Fibroblast of skin of left quadriceps (primary cell): ENCODE data around the gene ADAMTSL5.
"Not testable (repeated sequence)": the region's sequence is repeated elsewhere in the genome, so short reads cannot be mapped to it uniquely, and the experiment has no call there.

Experiments used
- DNase-seq, 2 experiments: peaks; one replicate each; pipeline ENCODE4 v3.0.0-alpha.2; 2013; ENCODE audit warnings: low read depth in 2 of 2

The ADAMTSL5 gene

DNA sequence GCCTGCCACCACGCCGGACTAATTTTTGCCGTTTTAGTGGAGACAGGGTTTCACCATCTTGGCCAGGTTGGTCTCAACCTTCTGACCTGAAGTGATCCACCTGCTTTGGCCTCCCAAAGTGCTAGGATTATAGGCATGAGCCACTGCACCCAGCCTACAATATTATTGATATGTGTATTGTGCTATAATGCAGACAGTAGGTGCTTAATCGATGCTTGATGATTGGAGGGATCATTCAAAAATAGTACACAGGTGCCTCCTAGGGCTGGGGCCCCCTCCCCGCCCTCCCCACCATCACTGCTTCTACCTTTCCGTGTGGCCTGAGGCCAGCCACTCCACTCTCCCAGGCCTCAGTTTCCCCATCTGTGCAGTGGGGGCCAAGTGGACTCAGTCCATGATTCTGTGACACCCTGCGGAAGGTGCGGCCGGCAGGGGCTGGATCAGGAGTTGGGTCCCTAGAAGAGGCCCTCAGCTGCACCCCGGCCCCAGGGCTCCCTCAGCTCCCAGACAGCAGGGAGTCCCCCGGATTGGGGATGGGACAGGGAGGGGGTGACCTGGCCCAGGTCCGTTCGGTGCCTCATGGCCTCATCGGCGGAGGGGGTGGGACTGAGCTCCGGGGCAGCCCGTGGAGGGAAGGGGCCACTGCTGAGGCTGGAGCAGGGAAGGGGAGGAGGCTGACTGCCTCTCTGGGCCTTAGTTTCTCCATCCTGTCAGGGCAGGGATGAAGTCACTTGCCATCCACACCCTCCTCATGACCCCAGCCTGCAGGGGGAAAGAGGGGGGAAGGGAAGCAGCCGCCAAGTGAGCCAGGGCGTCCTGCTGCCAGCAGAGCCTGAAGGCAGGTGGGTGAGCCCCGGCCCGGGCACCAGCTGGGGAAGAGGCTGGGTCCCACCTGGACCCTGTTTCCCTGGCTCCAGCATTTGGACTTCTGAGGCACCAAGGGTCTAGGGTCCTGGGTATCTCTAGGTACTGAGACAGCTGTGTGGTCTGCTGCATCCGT, 1.2 kb downstream of the ADAMTSL5 start:
- DNase-seq: no peak

- DNase-seq: no peak
Observed at GRCh38 chr19:1510807-1511206, 2.0 kb downstream of the ADAMTSL5 start.

- no peak for DNase-seq
Observed at GRCh38 chr19:1510442-1510806, 2.4 kb downstream of the ADAMTSL5 start.

GRCh38 chr19:1509602-1510441, 3.0 kb downstream of the ADAMTSL5 start:
- DNase-seq: no peak

GRCh38 chr19:1508507-1508856, 4.3 kb downstream of the ADAMTSL5 start:
- DNase-seq: no peak

- DNase-seq: peak; percentile 92 to 93
Observed at GRCh38 chr19:1507763-1508506, 4.9 kb downstream of the ADAMTSL5 start.

DNA sequence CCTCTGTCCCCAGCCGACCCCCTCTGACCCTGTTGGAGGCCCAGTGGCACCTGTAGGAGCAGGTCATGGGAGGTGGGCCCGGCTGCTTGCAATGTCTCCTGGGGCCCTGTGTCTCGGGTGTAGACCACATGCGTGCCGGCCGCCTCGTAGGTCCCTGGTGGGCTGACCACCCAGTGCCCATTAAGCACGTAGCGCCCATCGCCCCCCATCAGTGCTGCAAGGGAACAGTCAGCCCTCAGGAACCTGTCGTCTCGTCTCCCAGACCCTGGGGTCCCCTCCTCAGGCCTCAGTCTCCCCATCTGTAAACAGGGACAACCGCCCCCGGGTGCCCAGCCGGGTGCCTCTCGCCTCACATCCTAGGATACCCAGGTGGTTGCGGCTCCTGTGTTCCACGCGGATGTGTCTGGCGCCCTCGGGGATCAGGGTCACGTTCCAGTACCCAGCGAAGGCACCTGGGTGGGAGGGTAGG, 5.6 kb downstream of the ADAMTSL5 start:
- no peak for DNase-seq

DNA sequence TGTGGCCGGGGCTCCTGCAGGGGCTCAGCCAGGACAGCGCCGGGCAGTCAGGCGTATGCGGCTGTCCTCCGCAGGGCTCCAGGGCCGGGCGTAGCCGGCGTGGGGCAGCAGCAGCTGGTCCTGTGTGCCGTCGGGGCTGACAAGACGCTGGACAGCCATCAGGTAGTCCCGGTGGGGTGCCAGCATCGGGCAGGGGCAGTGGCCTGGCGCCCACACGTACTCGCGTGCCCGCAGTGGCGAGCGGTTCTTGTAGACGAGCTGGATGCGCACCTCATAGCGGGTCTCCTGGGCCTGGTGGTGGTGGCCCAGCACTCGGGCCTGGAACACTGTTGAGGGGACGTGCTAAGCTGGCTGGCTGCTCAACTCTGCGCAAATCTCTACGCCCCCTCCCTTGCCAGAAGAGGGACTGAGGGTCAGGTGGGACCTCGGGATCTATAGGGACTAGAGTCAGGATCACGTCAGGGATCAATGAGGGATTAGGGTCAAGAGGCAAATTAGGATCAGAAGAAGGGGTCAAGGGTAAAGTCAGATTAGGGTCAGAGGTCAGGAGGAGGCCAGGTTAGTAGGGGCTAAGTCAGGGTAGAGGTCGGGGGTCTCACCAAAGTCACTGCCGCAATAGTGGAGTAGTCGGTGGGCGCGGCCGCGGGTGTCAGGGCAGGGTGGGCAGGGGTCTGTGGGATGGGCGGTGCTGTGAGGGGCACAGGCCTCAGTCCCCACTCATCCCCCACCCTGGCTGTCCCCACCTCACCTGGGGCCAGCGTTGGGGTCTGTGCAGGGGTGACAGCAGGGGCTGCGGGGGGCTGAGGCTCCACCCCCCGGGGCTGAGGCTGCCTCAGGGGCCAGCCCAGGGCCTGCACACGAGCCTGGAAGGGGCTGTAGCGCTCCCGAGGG, 6.6 kb downstream of the ADAMTSL5 start:
- DNase-seq: no peak

DNA sequence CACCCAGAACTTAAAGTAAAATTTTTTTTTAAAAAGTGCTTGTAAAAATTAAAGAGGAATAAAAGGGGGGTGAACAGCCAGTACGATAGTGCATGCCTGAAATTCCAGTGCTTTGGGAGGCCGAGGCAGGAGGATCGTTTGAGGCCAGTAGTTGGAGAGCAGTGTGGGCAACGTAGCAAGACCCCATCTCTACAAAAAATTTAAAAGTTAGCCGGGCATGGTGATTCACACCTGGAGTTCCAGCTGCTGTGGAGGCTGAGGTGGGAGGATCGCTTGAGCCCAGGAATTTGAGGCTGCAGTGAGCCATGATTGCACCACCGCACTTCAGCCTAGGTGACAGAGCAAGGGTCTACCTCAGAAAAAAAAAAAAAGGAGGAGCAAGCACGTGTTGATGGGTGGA, 7.8 kb downstream of the ADAMTSL5 start:
- DNase-seq: no peak

GRCh38 chr19:1503925-1504773, 8.7 kb downstream of the ADAMTSL5 start:
- DNase-seq: no peak

- DNase-seq: no peak
Observed at GRCh38 chr19:1503089-1503924, 9.5 kb downstream of the ADAMTSL5 start.

- DNase-seq: no peak
Observed at GRCh38 chr19:1502433-1503088, 10.3 kb downstream of the ADAMTSL5 start.

GRCh38 chr19:1501200-1501595, 11.6 kb downstream of the ADAMTSL5 start:
- no peak for DNase-seq

GRCh38 chr19:1499231-1499630, 13.6 kb downstream of the ADAMTSL5 start:
- not testable (repeated sequence) for DNase-seq

DNA sequence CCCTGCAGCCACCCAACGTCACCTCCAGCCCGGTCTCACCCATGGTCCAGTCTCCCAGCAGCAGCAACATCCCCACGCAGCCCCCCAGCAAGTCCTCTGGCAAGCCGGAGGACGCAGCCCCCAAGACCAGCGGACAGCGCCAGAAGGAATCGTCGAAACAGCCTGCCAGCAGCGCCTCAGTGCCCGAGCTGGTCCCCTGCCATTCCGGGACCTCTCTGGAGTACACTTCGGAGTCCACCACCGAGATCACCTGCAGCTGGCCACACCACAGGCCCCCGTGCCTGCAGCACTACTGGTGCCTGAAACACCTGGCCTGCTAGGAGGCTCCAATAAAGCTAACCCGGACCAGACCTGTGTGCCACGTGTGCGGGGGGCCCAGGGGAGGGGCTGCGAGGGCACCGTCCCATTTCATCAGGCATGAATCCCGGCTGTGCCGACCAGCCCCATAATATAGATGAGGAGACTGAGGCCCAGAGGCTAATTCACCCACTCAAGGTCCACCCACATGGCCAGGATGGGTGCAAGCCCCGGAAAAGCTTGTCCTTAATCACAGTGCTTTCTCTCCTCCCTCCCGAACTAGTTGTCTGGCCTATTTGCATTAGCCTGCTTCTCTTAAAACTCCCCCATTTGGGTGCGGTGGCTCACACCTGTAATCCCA, 15.1 kb downstream of the ADAMTSL5 start:
- no peak for DNase-seq

GRCh38 chr19:1496714-1497577, 15.9 kb downstream of the ADAMTSL5 start:
- DNase-seq: no peak
